Activated CD8-positive, alpha-beta T cell treated with anti-CD3 and anti-CD28 coated beads for 36 hours (primary cell): Measurements from ENCODE around the gene OR2AT4. TPM values are rescaled to one million over a fixed set of nuclear protein-coding genes. Genes with fewer than 3 reads are reported as not detected.
"Not testable (repeated sequence)": the region's sequence is repeated elsewhere in the genome, so short reads cannot be mapped to it uniquely, and the experiment has no call there.

Experiments
- ATAC-seq: fragments of 200-7000 bp; cut with Tn5 transposase; one replicate; pipeline ENCODE4 v1.10.0; 2021; ENCODE audit warnings: mild to moderate bottlenecking, moderate library complexity
- CTCF ChIA-PET: fragments of 350-600 bp; sonication (Branson Sonifier 250); formaldehyde crosslinking; loops from one replicate; lab custom pipeline; 2021; ENCODE audit warnings: antibody characterized with exemption; lab: Charles Lee
- POLR2A ChIA-PET: fragments of 350-600 bp; sonication (Branson Sonifier 250); formaldehyde crosslinking; loops from one replicate; lab custom pipeline; 2021; ENCODE audit warnings: antibody characterized with exemption; lab: Charles Lee
- DNase-seq: peaks from one replicate; pipeline ENCODE4 v3.0.0-alpha.2; 2020
- H3K27ac Mint-ChIP-seq: one replicate; pipeline ENCODE4 v1.8.0; 2021; ENCODE audit warnings: mild to moderate bottlenecking, mixed read lengths
- H3K27me3 Mint-ChIP-seq: one replicate; pipeline ENCODE4 v1.8.0; 2021; ENCODE audit warnings: mixed read lengths
- H3K36me3 Mint-ChIP-seq: one replicate; pipeline ENCODE4 v1.8.0; 2021; ENCODE audit warnings: low read depth, mixed read lengths
- H3K4me1 Mint-ChIP-seq: one replicate; pipeline ENCODE4 v1.8.0; 2021; ENCODE audit warnings: low read depth, mixed read lengths
- H3K4me3 Mint-ChIP-seq: one replicate; pipeline ENCODE4 v1.8.0; 2021; ENCODE audit warnings: mild to moderate bottlenecking, moderate library complexity, mixed read lengths
- H3K9me3 Mint-ChIP-seq: one replicate; pipeline ENCODE4 v1.8.0; 2021; ENCODE audit warnings: mixed read lengths
- intact Hi-C: fragments of 100-400 bp; cut with micrococcal nuclease; formaldehyde crosslinking; loops from one replicate; pipeline ENCODE4 v1.10.0; 2022
- total RNA-seq, 2 experiments: library from RNA; stranded (reverse); gene quantifications; one replicate each; pipeline ENCODE4 v1.2.3, GENCODE V29; 2021
- TF ChIP-seq, protein P1 (sequence below): fragments of 200-600 bp; IDR thresholded peaks from one replicate; pipeline ENCODE4 v1.8.0; 2022; ENCODE audit warnings: antibody characterized with exemption, mild to moderate bottlenecking

The OR2AT4 gene
- total RNA-seq, 2 experiments from 2014 or later, result not detected

DNA sequence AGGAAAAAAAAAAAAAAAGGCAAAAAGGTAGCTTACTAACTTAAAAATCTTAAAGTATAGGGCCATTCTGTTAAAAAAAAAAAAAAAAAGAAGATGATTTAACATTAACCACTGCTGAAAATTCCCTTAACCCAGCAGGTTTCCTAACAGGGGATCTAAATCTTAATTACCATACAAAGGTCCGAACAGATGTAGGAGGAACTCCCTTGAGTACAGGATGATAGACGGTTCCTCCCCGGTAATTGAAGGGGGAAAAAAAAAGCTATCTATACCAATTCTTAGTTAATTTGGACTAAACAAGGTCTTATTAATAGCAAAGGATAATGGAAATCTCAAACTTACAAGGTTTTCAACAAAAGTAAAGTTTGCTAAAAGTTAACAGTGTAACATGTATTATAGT lies 54.9 kb downstream of the OR2AT4 start:
- CTCF ChIA-PET, H3K36me3 Mint-ChIP-seq, ATAC-seq: not testable (repeated sequence)

DNA sequence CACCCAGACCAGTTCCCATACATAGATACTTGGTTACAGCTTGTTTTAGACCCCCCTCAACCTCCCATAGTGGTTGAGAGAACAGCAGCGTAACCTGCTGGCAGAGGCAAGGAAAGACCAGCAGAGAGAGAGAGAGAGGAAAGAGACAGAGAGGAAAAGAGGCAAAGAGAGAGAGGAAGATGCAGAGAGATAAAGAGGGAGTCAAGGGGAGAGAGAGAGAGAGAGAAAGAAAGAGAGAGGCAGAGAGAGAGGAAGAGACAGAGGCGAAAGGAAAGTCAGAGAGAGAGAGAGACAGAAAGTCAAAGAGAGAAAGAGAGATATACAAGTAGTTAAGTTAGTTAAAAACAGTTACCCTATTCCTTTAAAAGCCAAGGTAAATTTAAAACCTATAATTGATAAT lies 55.4 kb downstream of the OR2AT4 start:
- Mint-ChIP-seq H3K4me3 (no peak overlapping the region), H3K27ac (no peak overlapping the region), H3K9me3 (peaks cover 5% of the 10 kb centered on the region), H3K4me1 (no peaks in the 10 kb centered on the region), H3K36me3 (no peaks in the 10 kb centered on the region), H3K27me3 (peaks cover 5% of the 10 kb centered on the region)
- ChIA-PET CTCF (no interaction called here), POLR2A (no interaction called here)
- TF ChIP-seq, protein P1, sequence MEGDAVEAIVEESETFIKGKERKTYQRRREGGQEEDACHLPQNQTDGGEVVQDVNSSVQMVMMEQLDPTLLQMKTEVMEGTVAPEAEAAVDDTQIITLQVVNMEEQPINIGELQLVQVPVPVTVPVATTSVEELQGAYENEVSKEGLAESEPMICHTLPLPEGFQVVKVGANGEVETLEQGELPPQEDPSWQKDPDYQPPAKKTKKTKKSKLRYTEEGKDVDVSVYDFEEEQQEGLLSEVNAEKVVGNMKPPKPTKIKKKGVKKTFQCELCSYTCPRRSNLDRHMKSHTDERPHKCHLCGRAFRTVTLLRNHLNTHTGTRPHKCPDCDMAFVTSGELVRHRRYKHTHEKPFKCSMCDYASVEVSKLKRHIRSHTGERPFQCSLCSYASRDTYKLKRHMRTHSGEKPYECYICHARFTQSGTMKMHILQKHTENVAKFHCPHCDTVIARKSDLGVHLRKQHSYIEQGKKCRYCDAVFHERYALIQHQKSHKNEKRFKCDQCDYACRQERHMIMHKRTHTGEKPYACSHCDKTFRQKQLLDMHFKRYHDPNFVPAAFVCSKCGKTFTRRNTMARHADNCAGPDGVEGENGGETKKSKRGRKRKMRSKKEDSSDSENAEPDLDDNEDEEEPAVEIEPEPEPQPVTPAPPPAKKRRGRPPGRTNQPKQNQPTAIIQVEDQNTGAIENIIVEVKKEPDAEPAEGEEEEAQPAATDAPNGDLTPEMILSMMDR, result no peak
- intact Hi-C loops, result no loop called here
- DNase-seq (no peak), ATAC-seq (no peak)

More for the DNA sequence above, 54.9 kb downstream of the OR2AT4 start:
- H3K27me3 Mint-ChIP-seq, intact Hi-C loops, H3K4me3 Mint-ChIP-seq, H3K9me3 Mint-ChIP-seq, H3K27ac Mint-ChIP-seq, POLR2A ChIA-PET, H3K4me1 Mint-ChIP-seq, DNase-seq: not testable (repeated sequence)

DNA sequence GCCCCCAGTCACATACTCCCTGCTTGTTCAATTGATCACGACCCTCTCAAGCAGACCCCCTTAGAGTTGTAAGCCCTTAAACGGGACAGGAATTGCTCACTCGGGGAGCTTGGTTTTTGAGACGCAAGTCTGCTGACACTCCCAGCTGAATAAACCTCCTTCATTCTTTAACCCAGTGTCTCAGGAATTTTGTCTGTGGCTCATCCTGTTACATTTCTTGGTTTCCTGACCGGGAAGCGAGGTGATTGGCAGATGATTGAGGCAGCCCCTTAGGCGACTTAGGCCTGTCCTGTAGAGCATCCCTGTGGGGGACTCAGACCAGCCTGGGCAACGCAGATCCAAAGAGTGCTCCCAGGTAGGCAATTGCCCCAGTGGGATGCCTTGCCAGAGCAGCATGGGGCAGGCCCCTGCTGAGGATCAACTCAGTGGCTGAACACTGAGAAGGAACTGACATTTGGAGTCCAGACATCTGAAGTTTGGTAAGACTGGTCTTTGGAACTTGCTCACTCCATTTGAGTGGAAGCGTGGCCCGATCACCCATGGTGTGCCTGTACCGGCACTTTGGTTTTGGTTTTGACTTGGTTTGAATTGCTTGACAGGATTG lies 56.4 kb downstream of the OR2AT4 start:
- Mint-ChIP-seq H3K4me1 (peaks cover 2% of the 10 kb centered on the region), H3K27me3 (peaks cover 5% of the 10 kb centered on the region), H3K27ac (no peak overlapping the region), H3K36me3 (no peaks in the 10 kb centered on the region), H3K4me3 (no peak overlapping the region), H3K9me3 (peaks cover 5% of the 10 kb centered on the region)
- no peak for DNase-seq
- no peak for ATAC-seq
- intact Hi-C loops, result no loop called here
- TF ChIP-seq, protein P1, result no peak
- ChIA-PET POLR2A (no interaction called here), CTCF (no interaction called here)

DNA sequence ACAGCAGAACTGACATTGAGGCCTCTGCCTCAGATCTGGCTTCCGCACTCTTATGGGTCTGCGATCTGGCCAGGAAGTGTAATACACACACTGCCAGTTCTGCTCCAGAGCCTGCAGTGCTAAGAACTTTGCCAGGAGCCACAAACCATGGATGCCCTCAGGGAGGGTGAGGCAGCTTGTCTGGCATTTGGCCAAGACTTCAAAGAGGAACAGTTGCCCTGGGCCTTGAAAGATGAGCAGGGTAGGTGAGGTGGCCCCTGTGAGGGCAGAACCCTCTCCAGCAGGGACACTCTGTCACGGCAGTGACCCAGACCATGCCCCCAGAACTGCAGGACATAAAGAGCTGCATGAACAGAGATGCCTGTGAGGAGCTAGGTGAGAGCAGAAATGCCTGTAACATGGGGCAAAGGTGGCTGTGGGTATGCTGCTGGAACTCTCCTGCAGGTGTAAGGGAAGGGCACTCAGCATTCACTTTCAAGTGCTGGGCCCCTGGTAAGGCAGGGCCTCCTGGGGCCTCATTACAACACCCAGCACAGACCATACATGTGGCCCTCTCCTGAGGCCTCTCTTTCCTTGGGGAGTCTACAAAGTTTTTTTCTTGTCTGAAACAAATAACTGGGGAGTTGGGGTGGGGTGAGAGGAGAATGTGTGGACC lies 60.6 kb downstream of the OR2AT4 start:
- Mint-ChIP-seq H3K9me3 (peaks cover 3% of the 10 kb centered on the region), H3K4me3 (no peak overlapping the region), H3K4me1 (peaks cover 2% of the 10 kb centered on the region), H3K27me3 (peaks cover 2% of the 10 kb centered on the region), H3K36me3 (no peaks in the 10 kb centered on the region), H3K27ac (no peak overlapping the region)
- ChIA-PET CTCF (interaction anchor here (0.9 to 1.6 kb wide), 5 partner anchors 13 to 212 kb away, joined by 3 to 7 read pairs (median 5); no protein-coding TSS in a partner anchor), POLR2A (no interaction called here)
- DNase-seq (no peak), ATAC-seq (no peak)
- TF ChIP-seq, protein P1, result no peak
- intact Hi-C loops, result no loop called here

DNA sequence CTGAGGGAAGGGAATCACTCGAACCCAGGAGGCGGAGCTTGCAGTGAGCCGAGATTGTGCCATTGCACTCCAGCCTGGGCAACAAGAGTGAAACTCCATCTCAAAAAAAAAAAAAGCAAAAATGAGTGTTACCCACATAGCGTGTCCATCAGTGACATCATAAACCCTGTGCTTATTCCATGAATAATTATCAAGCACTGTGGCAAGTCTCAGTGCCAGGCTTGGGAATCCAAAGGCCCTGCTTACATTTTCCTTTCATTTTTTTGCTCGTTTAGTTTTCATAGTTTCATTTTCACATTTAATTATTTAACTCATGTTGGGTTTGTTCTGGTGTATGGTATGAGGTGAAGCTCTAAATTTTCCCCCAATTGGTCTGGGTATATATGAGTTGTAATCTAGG lies 61.4 kb downstream of the OR2AT4 start:
- ChIA-PET CTCF (interaction anchor here (0.9 to 1.6 kb wide), 3 partner anchors 12 to 213 kb away, joined by 3 to 7 read pairs (median 5); no protein-coding TSS in a partner anchor), POLR2A (no interaction called here)
- Mint-ChIP-seq H3K4me3 (no peak overlapping the region), H3K9me3 (no peaks in the 10 kb centered on the region), H3K4me1 (peaks cover 2% of the 10 kb centered on the region), H3K36me3 (no peaks in the 10 kb centered on the region), H3K27me3 (no peaks in the 10 kb centered on the region), H3K27ac (no peak overlapping the region)
- TF ChIP-seq, protein P1, result no peak
- intact Hi-C loops, result no loop called here
- DNase-seq (no peak), ATAC-seq (no peak)
